GM20000 (cell line): ENCODE data around the gene KIF11.
"Not testable (repeated sequence)": the region's sequence is repeated elsewhere in the genome, so short reads cannot be mapped to it uniquely, and the experiment has no call there.

ENCODE experiments used
- DNase-seq: peaks from one replicate; pipeline ENCODE4 v3.0.0; 2012; ENCODE audit warnings: low spot score
- CTCF ChIP-seq: IDR thresholded peaks from 2 replicates; pipeline ENCODE4 v1.5.1; 2012; ENCODE audit warnings: mild to moderate bottlenecking, control low read depth; ENCODE audit errors: extremely low read depth, missing control alignments

Gene KIF11

GRCh38 chr10:92629945-92630344 is 37.0 kb downstream of the KIF11 start:
- DNase-seq = no peak
- no peak for TF ChIP-seq CTCF

GRCh38 chr10:92638037-92638436 is 45.1 kb downstream of the KIF11 start:
- TF ChIP-seq CTCF = no peak
- DNase-seq = no peak

GRCh38 chr10:92640107-92640506 is 47.2 kb downstream of the KIF11 start:
- no peak for DNase-seq
- no peak for TF ChIP-seq CTCF

- no peak for DNase-seq
- TF ChIP-seq CTCF = no peak
Measured at GRCh38 chr10:92641492-92641891, 48.6 kb downstream of the KIF11 start.

GRCh38 chr10:92644921-92645320 is 52.0 kb downstream of the KIF11 start:
- no peak for DNase-seq
- TF ChIP-seq CTCF = no peak

- DNase-seq = not testable (repeated sequence)
Measured at GRCh38 chr10:92650864-92651263, 57.9 kb downstream of the KIF11 start.

- no peak for DNase-seq
- TF ChIP-seq CTCF = no peak
Measured at GRCh38 chr10:92655426-92655825, 62.5 kb downstream of the KIF11 start.

- no peak for TF ChIP-seq CTCF
- DNase-seq = no peak
Measured at GRCh38 chr10:92656266-92656961, 63.5 kb downstream of the KIF11 start.
